Neutrophil (primary cell): ENCODE results near the gene CHKA.

Experiments
- H3K27ac ChIP-seq: fragments of 200-600 bp; sonication (generic); 2 replicates; pipeline ENCODE4 v1.5.1; 2016; ENCODE audit warnings: mild to moderate bottlenecking, moderate library complexity
- H3K27me3 ChIP-seq: fragments of 200-600 bp; sonication (generic); 2 replicates; pipeline ENCODE4 v1.6.0; 2016; ENCODE audit warnings: mild to moderate bottlenecking
- H3K36me3 ChIP-seq: fragments of 200-600 bp; sonication (generic); 2 replicates; pipeline ENCODE4 v1.5.1; 2017
- H3K4me1 ChIP-seq, 2 experiments: fragments of 200-600 bp in 1 of 2; sonication (generic) in 1 of 2; 1 replicate in 1 of 2; 2 replicates in 1 of 2; pipeline versions ENCODE4 v1.5.1 to v1.6.1; 2013 to 2016; ENCODE audit warnings: low read depth in 1 of 2, low read length in 1 of 2, mild to moderate bottlenecking in 1 of 2, moderate library complexity in 1 of 2; ENCODE audit not compliant: control insufficient read depth in 1 of 2, insufficient read depth in 1 of 2
- H3K4me3 ChIP-seq, 2 experiments: fragments of 200-600 bp in 1 of 2; sonication (generic) in 1 of 2; 1 replicate in 1 of 2; 2 replicates in 1 of 2; pipeline ENCODE4 v1.5.1; 2013 to 2016; ENCODE audit warnings: low read depth in 1 of 2, low read length in 1 of 2, mild to moderate bottlenecking in 1 of 2, moderate library complexity in 1 of 2
- H3K9me3 ChIP-seq: fragments of 200-600 bp; sonication (generic); 2 replicates; pipeline ENCODE4 v1.5.1; 2016
- TF ChIP-seq, protein P1 (sequence below): fragments of 200-600 bp; sonication (generic); IDR thresholded peaks from 2 replicates; pipeline ENCODE4 v1.5.1; 2016; ENCODE audit warnings: antibody characterized with exemption

Gene CHKA

DNA sequence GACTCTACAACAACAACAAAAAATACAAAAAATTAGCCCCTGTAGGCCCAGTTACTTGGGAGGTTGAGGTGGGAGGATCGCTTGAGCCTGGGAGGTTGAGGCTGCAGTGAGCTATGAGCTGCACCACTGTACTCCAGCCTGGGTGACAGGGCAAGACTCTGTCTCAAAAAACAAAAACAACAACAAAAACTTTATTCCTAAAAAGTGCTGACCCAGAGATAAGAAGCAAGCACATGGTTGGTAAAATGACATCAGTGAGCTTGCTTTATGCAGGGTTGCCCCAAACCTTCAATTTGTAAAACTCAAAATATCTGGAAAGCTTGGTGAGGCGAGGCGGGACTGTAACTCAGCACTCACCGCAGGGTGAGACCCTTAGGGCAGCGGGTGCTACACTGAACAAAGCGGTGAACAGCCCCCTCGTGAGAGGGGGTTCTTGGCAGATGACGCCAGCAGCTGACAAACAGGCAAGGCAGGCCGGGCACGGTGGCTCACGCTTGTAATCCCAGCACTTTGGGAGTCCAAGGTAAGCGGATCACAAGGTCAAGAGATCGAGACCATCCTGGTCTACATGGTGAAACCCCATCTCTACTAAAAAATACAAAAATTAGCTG lies 85.8 kb downstream of the CHKA start:
- Histone ChIP-seq H3K4me1 (peaks cover 54 to 68% of the 10 kb centered on the region in 2 experiments), H3K36me3 (no peaks in the 10 kb centered on the region), H3K9me3 (no peaks in the 10 kb centered on the region), H3K27me3 (no peaks in the 10 kb centered on the region), H3K4me3 (no peak overlapping the region), H3K27ac (peak overlapping the region; percentile 99)
- TF ChIP-seq, protein P1, sequence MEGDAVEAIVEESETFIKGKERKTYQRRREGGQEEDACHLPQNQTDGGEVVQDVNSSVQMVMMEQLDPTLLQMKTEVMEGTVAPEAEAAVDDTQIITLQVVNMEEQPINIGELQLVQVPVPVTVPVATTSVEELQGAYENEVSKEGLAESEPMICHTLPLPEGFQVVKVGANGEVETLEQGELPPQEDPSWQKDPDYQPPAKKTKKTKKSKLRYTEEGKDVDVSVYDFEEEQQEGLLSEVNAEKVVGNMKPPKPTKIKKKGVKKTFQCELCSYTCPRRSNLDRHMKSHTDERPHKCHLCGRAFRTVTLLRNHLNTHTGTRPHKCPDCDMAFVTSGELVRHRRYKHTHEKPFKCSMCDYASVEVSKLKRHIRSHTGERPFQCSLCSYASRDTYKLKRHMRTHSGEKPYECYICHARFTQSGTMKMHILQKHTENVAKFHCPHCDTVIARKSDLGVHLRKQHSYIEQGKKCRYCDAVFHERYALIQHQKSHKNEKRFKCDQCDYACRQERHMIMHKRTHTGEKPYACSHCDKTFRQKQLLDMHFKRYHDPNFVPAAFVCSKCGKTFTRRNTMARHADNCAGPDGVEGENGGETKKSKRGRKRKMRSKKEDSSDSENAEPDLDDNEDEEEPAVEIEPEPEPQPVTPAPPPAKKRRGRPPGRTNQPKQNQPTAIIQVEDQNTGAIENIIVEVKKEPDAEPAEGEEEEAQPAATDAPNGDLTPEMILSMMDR = no peak

GRCh38 chr11:68033708-68034045 lies 87.5 kb downstream of the CHKA start:
- H3K36me3 ChIP-seq = peaks cover 2% of the 10 kb centered on the region
- H3K4me3 ChIP-seq = no peak overlapping the region
- H3K27ac ChIP-seq = peak overlapping the region; percentile 23

DNA sequence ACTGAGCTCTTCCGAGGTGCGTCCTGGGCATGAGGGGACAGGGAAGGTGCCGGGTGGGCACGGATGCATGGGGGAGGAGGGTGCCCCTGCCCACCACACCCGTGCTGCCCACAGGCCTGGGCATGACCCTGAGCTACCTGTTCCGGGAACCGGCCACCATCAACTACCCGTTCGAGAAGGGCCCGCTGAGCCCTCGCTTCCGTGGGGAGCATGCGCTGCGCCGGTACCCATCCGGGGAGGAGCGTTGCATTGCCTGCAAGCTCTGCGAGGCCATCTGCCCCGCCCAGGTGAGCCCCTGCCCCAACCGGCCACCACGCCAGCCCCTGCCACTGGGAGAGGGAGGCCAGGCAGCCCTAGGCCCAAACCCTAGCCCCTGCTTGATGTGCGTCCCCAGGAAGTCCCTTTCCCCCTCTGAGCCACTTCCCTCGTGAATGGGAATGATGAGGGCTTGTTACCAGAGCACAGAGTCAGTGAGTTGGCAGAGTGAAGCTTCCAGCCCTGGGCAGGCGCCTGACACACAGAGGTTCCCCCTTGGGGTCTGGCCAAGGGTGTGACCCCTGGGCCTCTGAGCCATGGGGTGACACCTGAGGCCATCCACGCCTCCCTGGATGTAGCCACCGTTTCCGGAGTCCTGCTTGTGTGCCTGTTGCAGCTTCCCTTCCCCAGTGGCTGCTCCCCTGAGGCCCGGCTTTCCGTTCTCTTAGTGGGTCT lies 88.0 kb downstream of the CHKA start:
- peaks cover 7% of the 10 kb centered on the region for H3K36me3 ChIP-seq
- H3K27me3 ChIP-seq = no peaks in the 10 kb centered on the region
- no peak overlapping the region for H3K4me3 ChIP-seq
- peaks cover 65 to 73% of the 10 kb centered on the region in 2 experiments for H3K4me1 ChIP-seq
- no peaks in the 10 kb centered on the region for H3K9me3 ChIP-seq
- TF ChIP-seq, protein P1 = no peak
- no peak overlapping the region for H3K27ac ChIP-seq

More at GRCh38 chr11:68033708-68034045, 87.5 kb downstream of the CHKA start:
- H3K9me3 ChIP-seq = no peaks in the 10 kb centered on the region
- H3K27me3 ChIP-seq = no peaks in the 10 kb centered on the region
- H3K4me1 ChIP-seq = peaks cover 65 to 73% of the 10 kb centered on the region in 2 experiments
- TF ChIP-seq, protein P1 = no peak

GRCh38 chr11:68032003-68032402 lies 89.2 kb downstream of the CHKA start:
- Histone ChIP-seq H3K4me1 (peaks cover 56 to 66% of the 10 kb centered on the region in 2 experiments), H3K36me3 (peaks cover 19% of the 10 kb centered on the region), H3K27ac (no peak overlapping the region), H3K4me3 (no peak overlapping the region), H3K27me3 (no peaks in the 10 kb centered on the region), H3K9me3 (no peaks in the 10 kb centered on the region)
- TF ChIP-seq, protein P1 = no peak

DNA sequence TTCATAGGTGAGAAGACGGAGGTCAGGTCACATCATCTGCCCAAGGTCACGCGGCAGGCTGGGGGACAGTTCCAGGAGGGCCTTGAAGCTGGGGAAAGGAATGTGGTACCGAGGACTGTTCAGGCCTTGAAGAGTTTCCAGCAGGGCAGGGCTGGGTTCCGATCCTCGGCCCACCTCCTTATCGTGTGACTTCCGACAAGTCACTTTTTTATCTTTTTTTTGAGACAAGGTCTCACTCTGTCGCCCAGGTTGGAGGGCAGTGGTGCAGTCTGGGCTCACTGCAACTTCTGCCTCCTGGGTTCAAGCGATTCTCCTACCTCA lies 90.1 kb downstream of the CHKA start:
- Histone ChIP-seq H3K4me3 (peak overlapping the region; percentile 93), H3K9me3 (no peaks in the 10 kb centered on the region), H3K27me3 (no peaks in the 10 kb centered on the region), H3K27ac (peak overlapping the region; percentile 85), H3K4me1 (peaks cover 47 to 57% of the 10 kb centered on the region in 2 experiments), H3K36me3 (peaks cover 28% of the 10 kb centered on the region)
- TF ChIP-seq, protein P1 = no peak
